Psoas muscle (tissue), 8 donors: Measurements from ENCODE around the gene MYO5A. TPM values are rescaled to one million over a fixed set of nuclear protein-coding genes. Genes with fewer than 3 reads are reported as not detected.

Experiments used
- ATAC-seq, 4 donors: fragments of 200-7000 bp; cut with Tn5 transposase; one replicate each; pipeline ENCODE4 v1.9.1; 2020; ENCODE audit warnings: moderate library complexity in 3 of 4, mild to moderate bottlenecking in 2 of 4
- DNase-seq, 2 donors: peaks; one replicate each; pipeline ENCODE4 v3.0.0-alpha.2; 2020
- H3K27ac ChIP-seq: fragments of 200-600 bp; one replicate; pipeline ENCODE4 v1.8.0; 2022
- H3K27me3 ChIP-seq, 3 donors: fragments of 200-600 bp in 1 of 3; one replicate each; pipeline versions ENCODE4 v1.6.1 to v1.8.0; 2013 to 2022; ENCODE audit warnings: low read length in 2 of 3, mild to moderate bottlenecking in 2 of 3, moderate library complexity in 1 of 3; ENCODE audit not compliant: insufficient read depth in 3 of 3
- H3K36me3 ChIP-seq, 2 donors: fragments of 200-600 bp in 1 of 2; one replicate each; pipeline versions ENCODE4 v1.6.1 to v1.8.0; 2013 to 2022; ENCODE audit warnings: low read depth in 1 of 2, mild to moderate bottlenecking in 1 of 2, moderate library complexity in 1 of 2; ENCODE audit not compliant: insufficient read depth in 1 of 2
- H3K4me1 ChIP-seq: fragments of 200-600 bp; one replicate; pipeline ENCODE4 v1.8.0; 2022
- H3K4me3 ChIP-seq: fragments of 200-600 bp; one replicate; pipeline ENCODE4 v1.8.0; 2022; ENCODE audit warnings: mild to moderate bottlenecking
- H3K9me3 ChIP-seq: fragments of 200-600 bp; one replicate; pipeline ENCODE4 v1.8.0; 2022
- CTCF ChIP-seq: fragments of 200-600 bp; IDR thresholded peaks from one replicate; pipeline ENCODE4 v1.8.0; 2022; ENCODE audit warnings: antibody characterized with exemption
- WGBS, 3 donors: extraction: QIAGEN DNeasy Blood & Tissue Kit; methylation state at CpG; one replicate each; pipeline versions ENCODE4 v1.1.6 to v1.1.7; 2013; 5-methylcytosine and 5-hydroxymethylcytosine counted together
- intact Hi-C, 2 donors: fragments of 100-400 bp; cut with DNase I; formaldehyde crosslinking; loops; one replicate each; pipeline versions ENCODE4 v1.11.0 to v1.14.2; 2022
- polyA plus RNA-seq, 3 donors: library from polyadenylated mRNA; stranded (reverse); fragments of 200-250 nt; gene quantifications; one replicate each; pipeline ENCODE4 v1.2.3, GENCODE V29; 2013
- total RNA-seq, 4 donors: library from RNA; stranded (reverse); fragmentation: NEBNext Ultra II Directional in 2 of 4; extraction: Animal tissue kit (Norgen Biotek cat#: 25700) in 2 of 4; gene quantifications; one replicate each; pipeline versions ENCODE4 v1.2.1 to v1.2.4, GENCODE V29; 2021 to 2023
- donor health status: healthy with polysubstance abuse.
- donor health status: DM: no; HTN: no; CAD: no; lungs with moderate emphysema.
- donor health status: Bipolar disorder and iron deficiency.
- donor health status: healthy.
- donor health status: DM: yes; HTN: yes; CAD: no.
- donor health status: DM: no; HTN: no; CAD: no.
- donor health status: DM: no; HTN: no; CAD: no.
- donor health status: DM: yes; HTN: yes; CAD: no.

MYO5A gene
- total and polyA plus RNA-seq, 7 donors, result 3.6 to 9.9 (median 6.3) TPM

- H3K27ac ChIP-seq, result peak overlapping the region; percentile 23
- no peak overlapping the region for H3K4me3 ChIP-seq
- no peaks in the 10 kb centered on the region for H3K27me3 ChIP-seq
- no peaks in the 10 kb centered on the region for H3K9me3 ChIP-seq
- H3K4me1 ChIP-seq, result peaks cover 8% of the 10 kb centered on the region
- WGBS, 3 donors, result 66 to 71% (median 67%) methylated on average over 5 of the region's 5 CpGs
- TF ChIP-seq CTCF, result no peak
- no peak for DNase-seq
- ATAC-seq, result no peak
- H3K36me3 ChIP-seq, result no peaks in the 10 kb centered on the region
- intact Hi-C loops, result no loop called here
These were observed 266.3 kb downstream of the MYO5A start for GRCh38 chr15:52262364-52262763.

DNA sequence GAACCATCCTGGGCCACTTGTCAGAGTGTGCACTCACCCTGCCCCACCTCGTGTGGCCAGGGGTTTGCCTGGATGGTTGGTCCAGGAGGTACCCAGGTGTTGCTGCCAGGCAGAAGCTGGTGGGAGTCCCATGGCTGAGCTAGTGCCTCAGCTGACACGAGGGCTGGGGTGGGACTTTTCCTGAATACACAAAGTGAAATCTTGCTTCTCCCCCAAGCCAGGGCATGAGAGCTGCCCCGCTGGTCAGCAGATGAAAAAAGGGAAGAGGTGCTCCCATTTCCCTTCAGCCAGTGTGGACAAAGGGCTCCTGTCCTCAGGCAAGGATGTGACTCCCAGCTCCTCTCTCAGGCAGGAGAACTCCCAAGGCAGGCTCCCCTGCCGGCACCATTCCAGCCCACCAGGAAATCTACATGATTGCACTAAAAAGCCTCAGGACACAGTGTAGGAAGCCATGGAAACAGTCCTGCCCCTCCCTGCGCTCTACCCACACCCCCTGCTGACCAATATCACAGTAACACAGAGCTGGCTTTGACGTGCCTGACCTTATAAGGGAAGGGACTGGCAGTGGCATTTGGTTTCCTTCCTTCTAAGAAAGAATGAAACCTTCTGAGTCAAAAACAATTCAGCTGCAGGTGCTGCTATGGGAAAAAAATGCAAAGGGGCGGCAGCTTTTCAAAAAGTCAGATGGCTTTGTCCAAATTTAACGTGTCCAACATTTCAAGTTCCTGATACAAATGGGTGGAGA lies 267.0 kb downstream of the MYO5A start:
- WGBS, 3 donors, result 47 to 60% (median 49%) methylated on average over 8 of the region's 8 CpGs
- DNase-seq (peak; percentile 41 to 63), ATAC-seq (peak in 2 of 4 donors; percentile 27 to 30)
- Histone ChIP-seq H3K9me3 (no peaks in the 10 kb centered on the region), H3K27ac (peak overlapping the region; percentile 23), H3K4me1 (peaks cover 15% of the 10 kb centered on the region), H3K27me3 (no peaks in the 10 kb centered on the region), H3K4me3 (no peak overlapping the region), H3K36me3 (no peaks in the 10 kb centered on the region)
- no peak for TF ChIP-seq CTCF
- intact Hi-C loops, result no loop called here

DNA sequence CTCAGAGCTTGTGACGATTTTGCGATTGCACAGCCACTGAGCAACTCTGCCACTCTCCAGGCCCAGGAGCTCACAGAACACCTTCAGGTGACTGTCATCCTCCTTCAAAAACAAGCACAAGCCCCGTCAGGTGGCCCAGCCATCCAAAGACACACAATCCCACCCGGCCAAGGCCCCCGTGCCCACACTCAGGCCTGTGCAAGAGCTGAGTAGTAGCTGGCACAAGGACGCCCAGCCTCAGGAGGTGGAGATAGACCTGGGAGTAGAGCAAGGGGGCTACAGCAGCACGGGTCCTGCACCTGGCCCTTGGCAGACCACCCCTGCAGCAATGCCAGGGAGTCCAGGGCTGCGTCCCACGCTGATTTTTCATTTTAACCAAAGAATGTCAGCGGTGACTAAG lies 267.7 kb downstream of the MYO5A start:
- DNase-seq, result no peak
- Histone ChIP-seq H3K27me3 (no peaks in the 10 kb centered on the region), H3K4me3 (no peak overlapping the region), H3K9me3 (no peaks in the 10 kb centered on the region), H3K27ac (no peak overlapping the region), H3K36me3 (no peaks in the 10 kb centered on the region), H3K4me1 (peaks cover 16% of the 10 kb centered on the region)
- 97% methylated on average over 10 of the region's 10 CpGs for WGBS, 3 donors
- no peak for TF ChIP-seq CTCF
- no peak for ATAC-seq
- intact Hi-C loops, result no loop called here

GRCh38 chr15:52259503-52259902 lies 269.2 kb downstream of the MYO5A start:
- intact Hi-C loops, result loop anchor here in 1 of 2 donors (10.0 kb wide), 2 partner anchors 75 to 305 kb away; partner anchors contain the start of gene ARPP19
- Histone ChIP-seq H3K4me3 (no peak overlapping the region), H3K27ac (no peak overlapping the region), H3K9me3 (no peaks in the 10 kb centered on the region), H3K4me1 (peaks cover 16% of the 10 kb centered on the region), H3K36me3 (no peaks in the 10 kb centered on the region), H3K27me3 (no peaks in the 10 kb centered on the region)
- no peak for TF ChIP-seq CTCF
- WGBS, 3 donors, result 95 to 98% (median 96%) methylated on average over 4 of the region's 4 CpGs
- DNase-seq, result no peak
- no peak for ATAC-seq
